Endothelial cell of umbilical vein (primary cell): ENCODE measurements around the gene MAP3K15. TPM values are rescaled to one million over a fixed set of nuclear protein-coding genes. Genes with fewer than 3 reads are reported as not detected.

ENCODE experiments used
- BruUV-seq: library from RNA; stranded (reverse); fragments of 400-500 nt; replicated peaks from 2 replicates; lab custom pipeline; 2021; lab: Mats Ljungman, UMichigan
- CTCF ChIA-PET: fragments of 300-600, 350-600 bp; sonication (Branson Sonifier 250); formaldehyde crosslinking; loops from one replicate; lab custom pipeline; 2021; ENCODE audit warnings: antibody characterized with exemption, inconsistent platforms; lab: Charles Lee
- POLR2A ChIA-PET: fragments of 300-600, 350-600 bp; sonication (Branson Sonifier 250); formaldehyde crosslinking; loops from one replicate; lab custom pipeline; 2021; ENCODE audit warnings: antibody characterized with exemption, inconsistent platforms; lab: Charles Lee
- DNase-seq: peaks from one replicate; pipeline ENCODE4 v3.0.0-alpha.2; 2011; ENCODE audit warnings: low read depth, low spot score
- FAIRE-seq: peaks from 2 replicates; lab custom pipeline; 2011; peaks lifted over from hg19 to GRCh38; lab: Jason Lieb, UNC
- H2AFZ ChIP-seq: 2 replicates; pipeline ENCODE4 v1.6.0; 2012; ENCODE audit warnings: low read depth, low read length, control low read depth, inconsistent platforms
- H3K27ac ChIP-seq: 2 replicates; pipeline ENCODE4 v1.5.1; 2011; ENCODE audit warnings: low read depth, mild to moderate bottlenecking, control low read depth, low read length, moderate library complexity; ENCODE audit not compliant: insufficient read depth
- H3K27me3 ChIP-seq, 2 experiments: 2 replicates each; pipeline versions ENCODE4 v1.6.0 to v1.6.1; 2011; ENCODE audit warnings: low read length in 2 of 2, mixed read lengths in 1 of 2; ENCODE audit not compliant: control insufficient read depth in 2 of 2, insufficient read depth in 2 of 2
- H3K36me3 ChIP-seq, 2 experiments: 2 replicates in 1 of 2; 3 replicates in 1 of 2; pipeline ENCODE4 v1.5.1; 2011; ENCODE audit warnings: low read length in 2 of 2, mild to moderate bottlenecking in 1 of 2, moderate library complexity in 1 of 2; ENCODE audit not compliant: control insufficient read depth in 2 of 2, insufficient read depth in 2 of 2; ENCODE audit errors: extremely low read depth in 1 of 2
- H3K4me1 ChIP-seq: 3 replicates; pipeline ENCODE4 v1.5.1; 2011; ENCODE audit warnings: mild to moderate bottlenecking, low read length; ENCODE audit not compliant: control insufficient read depth, insufficient read depth; ENCODE audit errors: extremely low read depth
- H3K4me2 ChIP-seq: 2 replicates; pipeline ENCODE4 v1.6.1; 2011; ENCODE audit warnings: low read length, control low read depth, mixed read lengths; ENCODE audit not compliant: insufficient read depth
- H3K4me3 ChIP-seq, 3 experiments: fragments of 200-600 bp in 1 of 3; sonication (generic), shearing (Covaris generic) in 1 of 3; replicated peaks in 1 of 3; 2 replicates each; pipeline ENCODE4 v1.5.1; 2011 to 2016; ENCODE audit warnings: control low read depth in 3 of 3, low read length in 3 of 3, mild to moderate bottlenecking in 2 of 3, inconsistent platforms in 1 of 3, low read depth in 1 of 3, moderate library complexity in 1 of 3; ENCODE audit not compliant: insufficient read depth in 1 of 3
- H3K79me2 ChIP-seq: 2 replicates; pipeline ENCODE4 v1.6.0; 2012; ENCODE audit warnings: low read length, inconsistent platforms; ENCODE audit not compliant: control insufficient read depth, insufficient read depth
- H3K9ac ChIP-seq: replicated peaks from 2 replicates; pipeline ENCODE3; 2011; ENCODE audit warnings: low read length, control low read depth; ENCODE audit not compliant: insufficient read depth; ENCODE audit errors: extremely low read depth
- H3K9me1 ChIP-seq: replicated peaks from 3 replicates; pipeline ENCODE4 v1.6.0; 2011; ENCODE audit warnings: mild to moderate bottlenecking, low read length; ENCODE audit not compliant: control insufficient read depth, insufficient read depth; ENCODE audit errors: extremely low read depth
- H3K9me3 ChIP-seq: replicated peaks from 2 replicates; pipeline ENCODE4 v1.5.1; 2012; ENCODE audit warnings: low read length, inconsistent platforms; ENCODE audit not compliant: control insufficient read depth, insufficient read depth
- H4K20me1 ChIP-seq: replicated peaks from 2 replicates; pipeline ENCODE3; 2011; ENCODE audit warnings: mild to moderate bottlenecking, low read length; ENCODE audit not compliant: control insufficient read depth, insufficient read depth; ENCODE audit errors: extremely low read depth
- CTCF ChIP-seq, 2 donors: IDR thresholded peaks; 1 replicate in 1 of 2; 2 replicates in 1 of 2; pipeline ENCODE4 v1.5.1; 2011; ENCODE audit warnings: low read length in 2 of 2, mild to moderate bottlenecking in 2 of 2, moderate library complexity in 2 of 2, control low read depth in 1 of 2, inconsistent platforms in 1 of 2, low read depth in 1 of 2; ENCODE audit not compliant: insufficient read depth in 1 of 2; ENCODE audit errors: extremely low read depth in 1 of 2
- EZH2 ChIP-seq: IDR thresholded peaks from 2 replicates; pipeline ENCODE4 v1.6.1; 2012; ENCODE audit warnings: borderline replicate concordance, low read depth, mild to moderate bottlenecking, moderate library complexity, low read length, inconsistent platforms; ENCODE audit not compliant: severe bottlenecking
- FOS ChIP-seq: IDR thresholded peaks from 2 replicates; pipeline ENCODE4 v1.6.1; 2011; ENCODE audit warnings: mild to moderate bottlenecking, low read length, moderate library complexity, borderline replicate concordance; ENCODE audit not compliant: insufficient read depth
- GATA2 ChIP-seq: IDR thresholded peaks from 2 replicates; pipeline ENCODE4 v1.7.0; 2011; ENCODE audit warnings: low read depth, mild to moderate bottlenecking, moderate library complexity, mixed read lengths, low read length; ENCODE audit not compliant: insufficient read length, insufficient read depth
- JUN ChIP-seq: IDR thresholded peaks from 2 replicates; pipeline ENCODE4 v1.6.1; 2011; ENCODE audit warnings: borderline replicate concordance, low read depth; ENCODE audit not compliant: insufficient read length, insufficient read depth
- MAX ChIP-seq: IDR thresholded peaks from 2 replicates; pipeline ENCODE4 v1.6.1; 2011; ENCODE audit not compliant: insufficient read depth, insufficient read length
- MYC ChIP-seq: IDR thresholded peaks from one replicate; pipeline ENCODE4 v1.6.1; 2011; ENCODE audit warnings: mild to moderate bottlenecking, low read depth, low read length
- POLR2A ChIP-seq: IDR thresholded peaks from 2 replicates; pipeline ENCODE4 v1.6.1; 2012; ENCODE audit warnings: low read depth, mild to moderate bottlenecking, control low read depth, low read length
- POLR2AphosphoS5 ChIP-seq: IDR thresholded peaks from 2 replicates; pipeline ENCODE4 v1.6.1; 2012; ENCODE audit warnings: low read depth, mild to moderate bottlenecking, control low read depth, low read length, moderate library complexity; ENCODE audit not compliant: insufficient read depth
- dilution Hi-C: fragments of 300-500 bp; cut with MboI; formaldehyde crosslinking; loops from one replicate; pipeline ENCODE4 v1.15.0; 2019; ENCODE audit warnings: low sequenced_read_pairs; ENCODE audit not compliant: extremely low pct_ligation_motif_present
- intact Hi-C: fragments of 100-400 bp; cut with micrococcal nuclease; formaldehyde crosslinking; loops from one replicate; pipeline ENCODE4 v1.10.0; 2022
- polyA plus RNA-seq, 4 experiments: library from polyadenylated mRNA; depleted of rRNA in 3 of 4; stranded (reverse) in 3 of 4; unstranded in 1 of 4; fragments of >200 nt; gene quantifications; 2 replicates each; pipeline versions ENCODE4 v1.2.1 to v1.2.3, GENCODE V29; 2011 to 2012; ENCODE audit warnings: missing spikeins in 1 of 4
- total RNA-seq: library from RNA; stranded (reverse); gene quantifications from 2 replicates; pipeline ENCODE4 v1.2.3, GENCODE V29; 2021

Gene MAP3K15
- total and polyA plus RNA-seq, 2 donors (not counting 3 experiments of a cell fraction or from before 2014, with no cell fraction given): 0.01 to 0.09 TPM

- dilution Hi-C loops (no loop called here), intact Hi-C loops (no loop called here)
- no peak overlapping the region for H3K27ac ChIP-seq
- ChIA-PET POLR2A (no interaction called here), CTCF (interaction anchor here (0.7 to 1.6 kb wide), 2 partner anchors 113 to 347 kb away, joined by 3 read pairs; no protein-coding TSS in a partner anchor)
- no peak for TF ChIP-seq MAX
- no peak for TF ChIP-seq EZH2
- TF ChIP-seq FOS: no peak
- no peak for TF ChIP-seq JUN
- no peak overlapping the region for H2AFZ ChIP-seq
- H3K9me1 ChIP-seq: no peaks in the 10 kb centered on the region
- no peaks in the 10 kb centered on the region for H3K79me2 ChIP-seq
- no peak overlapping the region for H3K4me2 ChIP-seq
- FAIRE-seq (no peak), DNase-seq (no peak)
- H3K27me3 ChIP-seq: no peaks in the 10 kb centered on the region
- H3K9me3 ChIP-seq: no peaks in the 10 kb centered on the region
- H3K36me3 ChIP-seq: no peaks in the 10 kb centered on the region
- H3K4me3 ChIP-seq: no peak overlapping the region
- H4K20me1 ChIP-seq: no peaks in the 10 kb centered on the region
- no TSS peak for BruUV-seq
- H3K9ac ChIP-seq: no peak overlapping the region
- H3K4me1 ChIP-seq: no peaks in the 10 kb centered on the region
Observed at GRCh38 chrX:19557822-19558221, 42.5 kb upstream of the MAP3K15 start.

- Histone ChIP-seq H3K4me3 (no peak overlapping the region), H3K9ac (no peak overlapping the region), H3K4me1 (no peaks in the 10 kb centered on the region), H4K20me1 (no peaks in the 10 kb centered on the region), H2AFZ (no peak overlapping the region), H3K9me1 (no peaks in the 10 kb centered on the region), H3K27ac (no peak overlapping the region), H3K27me3 (no peaks in the 10 kb centered on the region), H3K4me2 (no peak overlapping the region), H3K79me2 (no peaks in the 10 kb centered on the region), H3K9me3 (no peaks in the 10 kb centered on the region), H3K36me3 (no peaks in the 10 kb centered on the region)
- no TSS peak for BruUV-seq
- FAIRE-seq: no peak
- no peak for TF ChIP-seq JUN
- TF ChIP-seq POLR2AphosphoS5: no peak
- TF ChIP-seq CTCF (IDR thresholded peaks at IDR 0.05; ENCODE audit: extremely low read depth in 1 of 2, insufficient read depth in 1 of 2, low read depth in 1 of 2, low read length in 2 of 2): no peak
- no peak for TF ChIP-seq MYC
- TF ChIP-seq EZH2: no peak
- TF ChIP-seq FOS: no peak
- no peak for TF ChIP-seq MAX
- no peak for TF ChIP-seq POLR2A
- TF ChIP-seq GATA2: no peak
- dilution Hi-C loops (no loop called here), intact Hi-C loops (no loop called here)
- DNase-seq: no peak
- ChIA-PET POLR2A (no interaction called here), CTCF (interaction anchor here (1.0 to 1.6 kb wide), 2 partner anchors 37 to 349 kb away, joined by 3 to 5 read pairs; no protein-coding TSS in a partner anchor)
Observed at GRCh38 chrX:19556202-19556601, 40.9 kb upstream of the MAP3K15 start.
